PFSK-1 (cell line): ENCODE measurements around the gene QSOX1.

Experiments used
- POLR2AphosphoS5 ChIP-seq: IDR thresholded peaks from 2 replicates; pipeline ENCODE4 v1.6.1; 2012; ENCODE audit warnings: low read depth, mild to moderate bottlenecking, control low read depth, low read length, moderate library complexity
- SIN3A ChIP-seq: IDR thresholded peaks from 2 replicates; pipeline ENCODE4 v1.6.1; 2012; ENCODE audit warnings: mild to moderate bottlenecking, low read length, moderate library complexity, borderline replicate concordance; ENCODE audit not compliant: insufficient read depth
- TAF1 ChIP-seq: IDR thresholded peaks from 2 replicates; pipeline ENCODE4 v1.6.1; 2012; ENCODE audit warnings: low read length, control low read depth, borderline replicate concordance; ENCODE audit not compliant: insufficient read depth

GRCh38 chr1:180154003-180154324, 705 bp upstream of the QSOX1 start:
- TF ChIP-seq POLR2AphosphoS5 (no peak), TAF1 (no peak), SIN3A (no peak)
